Sigmoid colon (tissue), 3 donors: ENCODE measurements around the gene CFB.

Experiments used
- POLR2A ChIP-seq, 2 donors: fragments of 450-650 bp; IDR thresholded peaks; one replicate each; pipeline ENCODE4 v1.6.1; 2016; ENCODE audit warnings: antibody characterized with exemption in 2 of 2, mild to moderate bottlenecking in 2 of 2, moderate library complexity in 2 of 2
- TF ChIP-seq, protein P1 (sequence below), 4 experiments: fragments of 450-650 bp in 3 of 4; fragments of 200-600 bp in 1 of 4; IDR thresholded peaks; one replicate each; pipeline ENCODE4 v1.5.1; 2016 to 2019; ENCODE audit warnings: antibody characterized with exemption in 4 of 4, mild to moderate bottlenecking in 3 of 4, moderate library complexity in 2 of 4

DNA sequence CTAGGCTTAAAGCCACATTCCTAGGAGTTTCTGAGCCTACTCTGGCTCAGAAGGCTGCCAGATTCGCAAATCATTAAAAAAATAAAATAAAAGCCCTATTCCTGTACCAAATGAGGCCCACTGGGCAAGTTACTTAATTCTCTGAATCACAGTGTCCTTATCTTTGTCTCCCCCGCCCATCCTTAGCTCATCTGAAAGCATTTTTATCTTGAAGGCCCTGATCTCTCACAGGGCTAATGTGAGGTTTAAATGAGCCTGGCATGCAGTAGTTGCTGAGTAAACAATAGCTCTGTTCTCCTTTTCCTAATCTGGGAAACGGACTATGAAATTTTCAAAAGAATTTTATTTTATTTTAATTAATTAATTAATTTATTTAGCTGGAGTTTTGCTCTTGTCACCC, 41.9 kb upstream of the CFB start:
- no peak for TF ChIP-seq POLR2A (IDR thresholded peaks at IDR 0.05)
- TF ChIP-seq, protein P1, sequence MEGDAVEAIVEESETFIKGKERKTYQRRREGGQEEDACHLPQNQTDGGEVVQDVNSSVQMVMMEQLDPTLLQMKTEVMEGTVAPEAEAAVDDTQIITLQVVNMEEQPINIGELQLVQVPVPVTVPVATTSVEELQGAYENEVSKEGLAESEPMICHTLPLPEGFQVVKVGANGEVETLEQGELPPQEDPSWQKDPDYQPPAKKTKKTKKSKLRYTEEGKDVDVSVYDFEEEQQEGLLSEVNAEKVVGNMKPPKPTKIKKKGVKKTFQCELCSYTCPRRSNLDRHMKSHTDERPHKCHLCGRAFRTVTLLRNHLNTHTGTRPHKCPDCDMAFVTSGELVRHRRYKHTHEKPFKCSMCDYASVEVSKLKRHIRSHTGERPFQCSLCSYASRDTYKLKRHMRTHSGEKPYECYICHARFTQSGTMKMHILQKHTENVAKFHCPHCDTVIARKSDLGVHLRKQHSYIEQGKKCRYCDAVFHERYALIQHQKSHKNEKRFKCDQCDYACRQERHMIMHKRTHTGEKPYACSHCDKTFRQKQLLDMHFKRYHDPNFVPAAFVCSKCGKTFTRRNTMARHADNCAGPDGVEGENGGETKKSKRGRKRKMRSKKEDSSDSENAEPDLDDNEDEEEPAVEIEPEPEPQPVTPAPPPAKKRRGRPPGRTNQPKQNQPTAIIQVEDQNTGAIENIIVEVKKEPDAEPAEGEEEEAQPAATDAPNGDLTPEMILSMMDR (IDR thresholded peaks at IDR 0.05), result no peak
